A673 (cell line): ENCODE measurements around the gene SMAD6.

Experiments used
- EZH2 ChIP-seq: fragments of 200-600 bp; sonication (generic); IDR thresholded peaks from 2 replicates; pipeline ENCODE4 v1.6.1; 2017; ENCODE audit warnings: borderline replicate concordance, low read depth, mild to moderate bottlenecking, mixed read lengths, antibody characterized with exemption, low read length; ENCODE audit not compliant: poor library complexity, severe bottlenecking
- TF ChIP-seq, protein P1 (sequence below): fragments of 300-800, 200-600 bp; sonication (generic); conservative IDR thresholded peaks from 2 replicates; pipeline ENCODE4 v1.5.1; 2017; ENCODE audit warnings: low read depth, mild to moderate bottlenecking, antibody characterized with exemption, low read length, moderate library complexity, mixed read lengths

DNA sequence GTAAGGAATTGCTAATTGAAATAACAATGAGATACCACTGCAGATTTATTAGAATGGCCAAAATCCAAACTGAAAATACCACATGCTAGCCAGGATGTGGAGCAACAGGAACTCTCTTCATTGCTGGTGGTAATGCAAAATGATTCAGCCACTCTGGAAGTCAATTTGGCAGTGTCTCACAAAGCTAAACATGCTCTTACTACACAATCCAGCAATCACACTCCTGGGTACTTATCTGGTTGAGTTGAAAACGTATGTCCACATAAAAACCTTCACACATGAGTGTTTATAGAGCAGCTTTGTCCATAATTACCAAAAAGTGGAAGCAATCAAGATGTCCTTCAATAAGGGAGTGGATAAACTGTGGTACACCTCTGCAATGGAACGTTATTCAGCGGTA lies 113.3 kb downstream of the SMAD6 start:
- TF ChIP-seq, protein P1, sequence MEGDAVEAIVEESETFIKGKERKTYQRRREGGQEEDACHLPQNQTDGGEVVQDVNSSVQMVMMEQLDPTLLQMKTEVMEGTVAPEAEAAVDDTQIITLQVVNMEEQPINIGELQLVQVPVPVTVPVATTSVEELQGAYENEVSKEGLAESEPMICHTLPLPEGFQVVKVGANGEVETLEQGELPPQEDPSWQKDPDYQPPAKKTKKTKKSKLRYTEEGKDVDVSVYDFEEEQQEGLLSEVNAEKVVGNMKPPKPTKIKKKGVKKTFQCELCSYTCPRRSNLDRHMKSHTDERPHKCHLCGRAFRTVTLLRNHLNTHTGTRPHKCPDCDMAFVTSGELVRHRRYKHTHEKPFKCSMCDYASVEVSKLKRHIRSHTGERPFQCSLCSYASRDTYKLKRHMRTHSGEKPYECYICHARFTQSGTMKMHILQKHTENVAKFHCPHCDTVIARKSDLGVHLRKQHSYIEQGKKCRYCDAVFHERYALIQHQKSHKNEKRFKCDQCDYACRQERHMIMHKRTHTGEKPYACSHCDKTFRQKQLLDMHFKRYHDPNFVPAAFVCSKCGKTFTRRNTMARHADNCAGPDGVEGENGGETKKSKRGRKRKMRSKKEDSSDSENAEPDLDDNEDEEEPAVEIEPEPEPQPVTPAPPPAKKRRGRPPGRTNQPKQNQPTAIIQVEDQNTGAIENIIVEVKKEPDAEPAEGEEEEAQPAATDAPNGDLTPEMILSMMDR: no peak
- no peak for TF ChIP-seq EZH2
